GM23248 (cell line): Measurements from ENCODE around the gene RASGRP2. TPM values are rescaled to one million over a fixed set of nuclear protein-coding genes. Genes with fewer than 3 reads are reported as not detected.
A peak's percentile ranks its signal among the peaks of the same experiment; 100 is the strongest.

Experiments
- DNase-seq: peaks from one replicate; pipeline ENCODE4 v3.0.0-alpha.2; 2015
- H2AFZ ChIP-seq: fragments of 200-600 bp; sonication (generic); 2 replicates; pipeline ENCODE4 v1.6.1; 2016; ENCODE audit warnings: antibody characterized with exemption
- H3F3A ChIP-seq: fragments of 200-600 bp; sonication (generic); 2 replicates; pipeline ENCODE4 v1.6.1; 2016; ENCODE audit warnings: mild to moderate bottlenecking, antibody characterized with exemption, mixed run types; ENCODE audit not compliant: insufficient read depth
- H3K27ac ChIP-seq: fragments of 200-600 bp; sonication (generic); 2 replicates; pipeline ENCODE4 v1.5.1; 2016; ENCODE audit warnings: mild to moderate bottlenecking
- H3K27me3 ChIP-seq: fragments of 200-600 bp; sonication (generic); replicated peaks from 2 replicates; pipeline ENCODE4 v1.6.1; 2016; ENCODE audit warnings: mild to moderate bottlenecking; ENCODE audit not compliant: insufficient read depth
- H3K36me3 ChIP-seq: fragments of 200-600 bp; sonication (generic); 2 replicates; pipeline ENCODE4 v1.6.1; 2016; ENCODE audit warnings: low read depth, mild to moderate bottlenecking
- H3K4me1 ChIP-seq: fragments of 200-600 bp; sonication (generic); 2 replicates; pipeline ENCODE4 v1.6.1; 2016; ENCODE audit warnings: mild to moderate bottlenecking; ENCODE audit not compliant: insufficient read depth
- H3K4me2 ChIP-seq: fragments of 200-600 bp; sonication (generic); one replicate; pipeline ENCODE4 v1.6.1; 2016; ENCODE audit warnings: mild to moderate bottlenecking; ENCODE audit not compliant: unreplicated experiment
- H3K4me3 ChIP-seq: fragments of 200-600 bp; sonication (generic); 2 replicates; pipeline ENCODE4 v1.5.1; 2016; ENCODE audit warnings: mild to moderate bottlenecking
- H3K79me2 ChIP-seq: fragments of 200-600 bp; sonication (generic); 2 replicates; pipeline ENCODE4 v1.6.1; 2016; ENCODE audit warnings: mild to moderate bottlenecking; ENCODE audit not compliant: insufficient read depth
- H3K9ac ChIP-seq: fragments of 200-600 bp; sonication (generic); 2 replicates; pipeline ENCODE4 v1.6.1; 2016; ENCODE audit warnings: mild to moderate bottlenecking
- H3K9me2 ChIP-seq: fragments of 200-600 bp; sonication (generic); 2 replicates; pipeline ENCODE4 v1.6.1; 2016; ENCODE audit warnings: mixed run types, mild to moderate bottlenecking, moderate library complexity; ENCODE audit not compliant: insufficient read depth
- H3K9me3 ChIP-seq: fragments of 200-600 bp; sonication (generic); one replicate; pipeline ENCODE4 v1.6.1; 2017; ENCODE audit warnings: low read depth
- H4K20me1 ChIP-seq: fragments of 200-600 bp; sonication (generic); 2 replicates; pipeline ENCODE4 v1.6.0; 2016; ENCODE audit not compliant: insufficient read depth
- EZH2 ChIP-seq: fragments of 200-600 bp; sonication (generic); IDR thresholded peaks from 2 replicates; pipeline ENCODE4 v1.6.1; 2018; ENCODE audit warnings: antibody characterized with exemption, mild to moderate bottlenecking; ENCODE audit not compliant: insufficient read depth, poor library complexity, severe bottlenecking
- EZH2phosphoT487 ChIP-seq: fragments of 200-600 bp; sonication (generic); IDR thresholded peaks from 2 replicates; pipeline ENCODE4 v1.6.1; 2018; ENCODE audit warnings: antibody characterized with exemption, moderate library complexity, mild to moderate bottlenecking, low read depth; ENCODE audit not compliant: insufficient read depth
- WGBS, 2 experiments: methylation state at CpG; one replicate each; pipeline ENCODE4 v1.1.6; 2015 to 2017; ENCODE audit warnings: low lambda C conversion rate in 2 of 2, low coverage in 1 of 2; ENCODE audit errors: missing lambda C conversion rate in 2 of 2; 5-methylcytosine and 5-hydroxymethylcytosine counted together
- in situ Hi-C: fragments of 300-500 bp; cut with MboI; formaldehyde crosslinking; loops from 2 replicates; pipeline ENCODE4 v1.15.0; 2020
- polyA plus RNA-seq: library from polyadenylated mRNA; unstranded; fragments of >200 nt; fragmentation: Nextera tagmentation; extraction: Ambion mirVana; gene quantifications from 2 replicates; pipeline ENCODE4 v1.2.1, GENCODE V29; 2016
- total RNA-seq: library from RNA; depleted of rRNA; stranded (reverse); fragments of >200 nt; shearing (Covaris generic); gene quantifications from 2 replicates; pipeline ENCODE4 v1.2.3, GENCODE V29; 2014

The RASGRP2 gene
- total and polyA plus RNA-seq, 2 experiments from 2014 or later, result 0.68 TPM; not detected in 1

DNA sequence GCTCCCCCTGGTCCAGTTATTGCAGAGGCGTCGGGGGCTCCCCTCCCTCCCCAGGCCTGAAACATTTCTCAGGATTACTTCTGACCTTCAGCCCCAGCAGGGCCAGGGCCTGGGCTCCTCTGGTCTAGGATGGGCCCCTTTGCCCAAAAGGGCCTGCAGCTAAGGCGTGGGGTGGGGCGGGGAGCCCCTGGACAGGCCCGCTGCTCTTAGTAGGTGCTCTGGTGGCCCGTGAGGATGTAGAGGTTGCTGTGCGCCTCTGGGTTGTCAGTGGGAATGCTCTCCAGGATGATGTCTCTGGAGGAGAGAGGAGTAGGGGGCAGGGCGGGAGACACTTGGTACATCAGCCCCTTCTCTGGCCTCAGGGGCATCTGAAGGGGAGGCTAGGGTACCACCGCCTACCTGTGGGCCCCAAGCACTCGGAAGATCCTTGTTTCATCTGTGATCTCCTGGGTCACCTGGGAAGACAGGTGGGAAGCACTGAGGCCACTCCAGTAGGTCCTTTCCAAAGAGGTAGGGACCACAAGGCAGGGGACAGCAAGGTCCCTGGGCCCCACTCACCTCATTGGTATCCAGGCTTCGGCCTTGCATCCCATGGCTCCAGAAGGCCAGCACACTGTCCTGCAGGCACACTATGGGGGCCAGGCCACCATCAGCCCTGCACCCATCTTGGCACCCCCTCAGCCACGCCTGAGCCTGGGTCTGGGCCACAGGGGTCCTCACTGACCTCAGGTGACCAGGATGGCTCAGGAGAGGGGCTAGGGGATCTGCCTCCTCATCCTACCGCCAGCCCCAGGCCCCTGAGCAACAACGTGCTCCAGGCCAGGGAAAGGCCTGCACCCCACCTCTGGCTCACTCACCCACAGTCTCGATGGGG is 45.6 kb upstream of the RASGRP2 start:
- no peak for TF ChIP-seq EZH2
- Histone ChIP-seq H3K27ac (no peak overlapping the region), H3K27me3 (no peaks in the 10 kb centered on the region), H2AFZ (no peak overlapping the region), H3K36me3 (no peaks in the 10 kb centered on the region), H4K20me1 (no peaks in the 10 kb centered on the region), H3F3A (no peaks in the 10 kb centered on the region; the same call in 1 of the 2 replicates), H3K9ac (no peak overlapping the region), H3K9me3 (no peaks in the 10 kb centered on the region), H3K4me3 (no peak overlapping the region), H3K9me2 (no peaks in the 10 kb centered on the region), H3K79me2 (no peaks in the 10 kb centered on the region), H3K4me1 (no peaks in the 10 kb centered on the region), H3K4me2 (no peak overlapping the region)
- in situ Hi-C loops, result no loop called here
- no peak for DNase-seq
- 82 to 83% methylated on average over 15 of the region's 15 CpGs for WGBS, 2 experiments

DNA sequence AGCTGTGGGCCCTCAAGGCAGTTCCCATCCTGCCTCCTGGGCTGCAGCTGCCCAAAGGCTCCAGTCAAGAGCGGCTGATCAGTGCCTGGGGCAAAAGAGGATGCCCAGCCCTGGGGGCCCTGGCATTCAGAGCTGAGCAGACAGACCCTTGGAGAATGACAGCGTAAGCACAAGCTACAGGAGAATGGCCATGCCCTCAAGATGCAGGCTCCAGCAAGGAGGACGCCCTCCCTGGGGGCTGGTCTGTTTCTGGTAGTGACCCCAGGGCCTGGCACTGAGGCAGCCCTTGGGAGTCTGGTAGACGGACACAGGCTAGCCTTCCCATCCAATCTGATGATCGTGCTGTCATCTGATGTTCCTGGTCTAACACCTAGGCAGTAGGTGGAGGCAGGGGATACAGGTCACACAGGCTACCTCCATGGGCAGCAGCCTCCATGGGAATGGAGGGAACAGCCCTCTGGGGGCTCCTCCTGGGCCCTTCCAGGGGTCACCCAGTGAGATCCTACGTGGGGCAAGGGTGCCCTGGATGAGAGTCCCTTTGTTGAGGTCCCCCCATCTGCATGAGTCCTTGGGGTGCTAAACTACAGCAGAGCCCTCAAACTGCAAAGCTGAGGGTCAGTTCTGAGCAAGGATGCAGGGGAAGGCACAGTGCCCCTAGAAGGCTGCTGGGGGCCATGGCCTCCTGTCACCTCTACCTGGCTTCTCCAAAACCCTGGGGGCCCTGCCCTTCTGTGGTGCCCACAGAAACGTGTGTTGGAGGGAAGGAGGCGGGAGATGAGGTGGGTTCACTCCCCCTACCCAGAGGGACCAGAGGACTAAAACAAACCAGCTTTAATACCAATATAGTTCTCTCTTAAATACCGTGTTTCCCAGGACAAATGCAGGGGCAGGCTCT is 44.6 kb upstream of the RASGRP2 start:
- Histone ChIP-seq H3K79me2 (no peaks in the 10 kb centered on the region), H2AFZ (no peak overlapping the region), H3K36me3 (no peaks in the 10 kb centered on the region), H3K4me3 (no peak overlapping the region), H3K4me2 (no peak overlapping the region), H3K9ac (no peak overlapping the region), H3K4me1 (no peaks in the 10 kb centered on the region), H3K9me2 (no peaks in the 10 kb centered on the region), H3F3A (no peaks in the 10 kb centered on the region; the same call in 1 of the 2 replicates), H3K27ac (no peak overlapping the region), H3K27me3 (no peaks in the 10 kb centered on the region), H3K9me3 (no peaks in the 10 kb centered on the region), H4K20me1 (no peaks in the 10 kb centered on the region)
- DNase-seq, result no peak
- TF ChIP-seq EZH2phosphoT487 (no peak), EZH2 (no peak)
- WGBS, 2 experiments, result 77 to 86% methylated on average over 9 of the region's 9 CpGs
- in situ Hi-C loops, result no loop called here

DNA sequence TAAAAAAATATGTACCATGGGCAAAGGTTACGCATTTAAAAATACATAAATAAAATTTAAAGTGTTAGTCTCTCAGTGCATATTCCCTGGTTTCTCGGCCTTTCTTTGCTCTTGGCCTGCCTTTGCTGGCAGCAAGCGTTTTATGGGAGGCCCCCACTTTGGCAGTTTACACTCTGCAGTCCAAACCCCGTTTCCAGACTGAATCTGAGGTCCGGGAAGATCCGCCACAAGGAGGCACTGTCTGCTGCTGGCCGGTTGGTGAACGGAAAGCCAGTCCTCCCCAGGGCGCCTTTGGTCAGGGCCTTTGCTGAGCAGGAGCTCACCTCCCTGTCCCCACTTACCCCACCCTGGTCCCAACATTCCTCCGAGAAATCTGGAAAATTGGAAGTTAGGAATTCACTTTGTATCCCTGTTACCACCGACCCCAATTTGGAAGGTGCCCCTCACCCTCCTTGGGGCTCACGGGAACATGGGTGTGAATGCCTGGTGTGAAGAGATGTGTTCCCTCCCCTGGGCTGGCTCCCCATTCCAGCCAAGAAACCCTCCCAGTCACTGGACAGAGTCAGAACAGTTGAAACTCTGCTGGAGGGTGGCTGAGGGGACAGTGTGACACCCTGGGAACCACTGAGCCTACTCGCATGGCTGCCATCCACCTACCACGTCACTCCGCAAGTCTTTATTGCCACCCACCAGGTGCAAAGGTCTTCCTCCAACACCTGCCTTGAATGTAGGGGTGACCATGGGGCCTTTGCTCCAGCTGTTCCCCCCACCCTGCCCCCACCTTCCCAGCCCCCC is 43.8 kb upstream of the RASGRP2 start:
- no peaks in the 10 kb centered on the region for H3K27me3 ChIP-seq
- no peak overlapping the region for H3K27ac ChIP-seq
- H3K4me2 ChIP-seq, result no peak overlapping the region
- in situ Hi-C loops, result no loop called here
- H3F3A ChIP-seq, result no peaks in the 10 kb centered on the region; the same call in 1 of the 2 replicates
- H3K4me1 ChIP-seq, result no peaks in the 10 kb centered on the region
- H3K9me2 ChIP-seq, result no peaks in the 10 kb centered on the region
- H4K20me1 ChIP-seq, result no peaks in the 10 kb centered on the region
- no peaks in the 10 kb centered on the region for H3K79me2 ChIP-seq
- 45 to 48% methylated on average over 15 of the region's 15 CpGs for WGBS, 2 experiments
- H3K4me3 ChIP-seq, result no peak overlapping the region
- no peak for TF ChIP-seq EZH2
- no peak for TF ChIP-seq EZH2phosphoT487
- peak; percentile 76 for DNase-seq
- no peaks in the 10 kb centered on the region for H3K9me3 ChIP-seq
- H3K36me3 ChIP-seq, result no peaks in the 10 kb centered on the region
- no peak overlapping the region for H2AFZ ChIP-seq
- no peak overlapping the region for H3K9ac ChIP-seq

DNA sequence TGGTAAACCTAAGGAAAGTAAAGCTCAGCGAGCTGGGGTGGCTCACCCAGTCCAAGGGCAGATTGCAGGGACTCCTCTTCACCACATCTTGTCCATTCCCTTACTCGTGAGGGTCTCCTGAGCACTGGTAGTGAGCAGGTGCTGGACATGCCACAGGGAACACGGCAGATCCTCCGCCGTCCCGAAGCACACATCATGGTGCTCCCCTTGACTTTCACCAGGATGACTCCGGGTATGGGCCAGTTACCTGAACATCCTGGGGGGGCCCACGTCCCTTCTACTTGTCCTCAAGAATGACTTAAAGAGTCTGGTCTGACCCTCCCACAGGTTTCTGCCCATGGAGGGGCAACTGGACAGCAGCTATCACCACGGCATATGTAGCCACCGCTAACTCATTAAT is 42.4 kb upstream of the RASGRP2 start:
- Histone ChIP-seq H3K36me3 (no peaks in the 10 kb centered on the region), H4K20me1 (no peaks in the 10 kb centered on the region), H2AFZ (no peak overlapping the region), H3K4me3 (no peak overlapping the region), H3K4me2 (no peak overlapping the region), H3K79me2 (no peaks in the 10 kb centered on the region), H3K4me1 (no peaks in the 10 kb centered on the region), H3K9ac (no peak overlapping the region), H3K9me2 (no peaks in the 10 kb centered on the region), H3K27ac (no peak overlapping the region), H3K9me3 (no peaks in the 10 kb centered on the region), H3F3A (no peaks in the 10 kb centered on the region; the same call in 1 of the 2 replicates), H3K27me3 (no peaks in the 10 kb centered on the region)
- TF ChIP-seq EZH2phosphoT487, result no peak
- TF ChIP-seq EZH2, result no peak
- in situ Hi-C loops, result no loop called here
- no peak for DNase-seq
- 93 to 98% methylated on average over 10 of the region's 10 CpGs for WGBS, 2 experiments
